ENCODE measurements around the gene ELF1. TPM values are rescaled to one million over a fixed set of nuclear protein-coding genes. Genes with fewer than 3 reads are reported as not detected.

ELF1 gene
- total RNA-seq, 2 experiments from 2014 or later = 75.2 to 87.0 TPM

GRCh38 chr13:41019578-41020347 lies 647 bp upstream of the ELF1 start:
- Mint-ChIP-seq H3K36me3 (ENCODE audit: low read depth) (peaks cover 19% of the 10 kb centered on the region), H3K4me3 (no peak overlapping the region), H3K9me3 (ENCODE audit: low read depth) (no peaks in the 10 kb centered on the region), H3K27ac (no peak overlapping the region), H3K27me3 (no peaks in the 10 kb centered on the region), H3K4me1 (peaks cover 28% of the 10 kb centered on the region)
- CTCF ChIA-PET = interaction anchor here (0.6 to 5.6 kb wide), 14 partner anchors 9 to 98 kb away, joined by 3 to 32 read pairs (median 4); partner anchors contain the start of gene WBP4
- ATAC-seq = no peak
- POLR2A ChIA-PET = interaction anchor here (0.9 to 1.0 kb wide), 4 partner anchors 12 to 51 kb away, joined by 4 to 5 read pairs (median 5); no protein-coding TSS in a partner anchor
- DNase-seq = no peak
- intact Hi-C loops (cut with DNase I, micrococcal nuclease) = loop anchor here (1.0 to 5.0 kb wide), 7 partner anchors 15 to 357 kb away; partner anchors contain the start of genes NAA16 (in 1 of the 2), SLC25A15 (in 1 of the 2) and WBP4 (in 1 of the 2)

- ChIA-PET POLR2A (interaction anchor here (0.9 to 1.0 kb wide), 5 partner anchors 10 to 50 kb away, joined by 3 to 5 read pairs (median 5); partner anchors contain the start of gene WBP4), CTCF (interaction anchor here (0.7 to 5.6 kb wide), 14 partner anchors 7 to 943 kb away, joined by 3 to 32 read pairs (median 4); partner anchors contain the start of gene VWA8)
- H3K4me1 Mint-ChIP-seq = peaks cover 33% of the 10 kb centered on the region
- intact Hi-C loops (cut with DNase I, micrococcal nuclease) = loop anchor here (2.0 to 5.0 kb wide), 6 partner anchors 14 to 356 kb away; partner anchors contain the start of genes NAA16 (in 1 of the 2), SLC25A15 (in 1 of the 2) and WBP4 (in 1 of the 2)
- H3K36me3 Mint-ChIP-seq (ENCODE audit: low read depth) = peaks cover 25% of the 10 kb centered on the region
- DNase-seq (no peak), ATAC-seq (no peak)
- peak overlapping the region; percentile 88 for H3K4me3 Mint-ChIP-seq
- H3K27ac Mint-ChIP-seq = peak overlapping the region; percentile 95
- H3K9me3 Mint-ChIP-seq (ENCODE audit: low read depth) = no peaks in the 10 kb centered on the region
- H3K27me3 Mint-ChIP-seq = no peaks in the 10 kb centered on the region
Measured at GRCh38 chr13:41018602-41018948, 541 bp downstream of the ELF1 start.

- ATAC-seq = no peak
- H3K4me1 Mint-ChIP-seq = peaks cover 37% of the 10 kb centered on the region
- ChIA-PET POLR2A (interaction anchor here (1.0 kb wide), 1 partner anchor 43 kb away, joined by 3 read pairs; the partner anchor contains the start of gene WBP4), CTCF (interaction anchor here (0.6 to 5.6 kb wide), 10 partner anchors 9 to 73 kb away, joined by 3 to 32 read pairs (median 4); no protein-coding TSS in a partner anchor)
- H3K9me3 Mint-ChIP-seq (ENCODE audit: low read depth) = no peaks in the 10 kb centered on the region
- no peaks in the 10 kb centered on the region for H3K27me3 Mint-ChIP-seq
- intact Hi-C loops (cut with DNase I, micrococcal nuclease) = loop anchor here (1.0 to 5.0 kb wide), 9 partner anchors 13 to 356 kb away; partner anchors contain the start of genes NAA16 (in 1 of the 2), SLC25A15 (in 1 of the 2) and WBP4 (in 1 of the 2)
- H3K36me3 Mint-ChIP-seq (ENCODE audit: low read depth) = peaks cover 29% of the 10 kb centered on the region
- H3K4me3 Mint-ChIP-seq = peak overlapping the region; percentile 88
- DNase-seq = no peak
- peak overlapping the region; percentile 96 for H3K27ac Mint-ChIP-seq
Measured at GRCh38 chr13:41017817-41018601, 1.1 kb downstream of the ELF1 start.

- POLR2A ChIA-PET = no interaction called here
- peak; percentile 50 for DNase-seq
- Mint-ChIP-seq H3K27me3 (no peaks in the 10 kb centered on the region), H3K4me1 (peaks cover 41% of the 10 kb centered on the region), H3K4me3 (peak overlapping the region; percentile 88), H3K9me3 (ENCODE audit: low read depth) (no peaks in the 10 kb centered on the region), H3K36me3 (ENCODE audit: low read depth) (peaks cover 32% of the 10 kb centered on the region), H3K27ac (peak overlapping the region; percentile 96)
- intact Hi-C loops (cut with DNase I, micrococcal nuclease) = loop anchor here (1.0 to 5.0 kb wide), 7 partner anchors 33 to 355 kb away; partner anchors contain the start of genes NAA16 (in 1 of the 2) and SLC25A15 (in 1 of the 2)
- ATAC-seq = peak; percentile 20
- CTCF ChIA-PET = interaction anchor here (0.6 to 5.6 kb wide), 7 partner anchors 9 to 49 kb away, joined by 3 to 32 read pairs (median 3); no protein-coding TSS in a partner anchor
Measured at GRCh38 chr13:41017159-41017558, 2.0 kb downstream of the ELF1 start.

GRCh38 chr13:41015920-41016319 lies 3.2 kb downstream of the ELF1 start:
- Mint-ChIP-seq H3K9me3 (ENCODE audit: low read depth) (no peaks in the 10 kb centered on the region), H3K36me3 (ENCODE audit: low read depth) (peaks cover 42% of the 10 kb centered on the region), H3K27ac (peak overlapping the region; percentile 95), H3K4me3 (peak overlapping the region; percentile 88), H3K4me1 (peaks cover 44% of the 10 kb centered on the region), H3K27me3 (no peaks in the 10 kb centered on the region)
- ATAC-seq = no peak
- ChIA-PET CTCF (interaction anchor here (0.7 to 5.6 kb wide), 3 partner anchors 38 to 94 kb away, joined by 3 to 32 read pairs (median 3); no protein-coding TSS in a partner anchor), POLR2A (no interaction called here)
- DNase-seq = no peak
- intact Hi-C loops (cut with DNase I, micrococcal nuclease) = loop anchor here (1.0 to 5.0 kb wide), 7 partner anchors 8 to 354 kb away; partner anchors contain the start of genes NAA16 (in 1 of the 2) and SLC25A15 (in 1 of the 2)

- Mint-ChIP-seq H3K27ac (peak overlapping the region; percentile 95), H3K4me1 (peaks cover 47% of the 10 kb centered on the region), H3K36me3 (ENCODE audit: low read depth) (peaks cover 43% of the 10 kb centered on the region), H3K27me3 (no peaks in the 10 kb centered on the region), H3K9me3 (ENCODE audit: low read depth) (no peaks in the 10 kb centered on the region), H3K4me3 (peak overlapping the region; percentile 47)
- peak; percentile 85 for ATAC-seq
- ChIA-PET POLR2A (interaction anchor here (0.5 to 1.2 kb wide), 3 partner anchors 47 to 95 kb away, joined by 3 to 7 read pairs (median 4); partner anchors contain the start of gene WBP4), CTCF (interaction anchor here (0.7 to 4.7 kb wide), 11 partner anchors 9 to 904 kb away, joined by 3 to 24 read pairs (median 6); no protein-coding TSS in a partner anchor)
- intact Hi-C loops (cut with DNase I, micrococcal nuclease) = loop anchor here in 1 of 2 experiments (2.0 kb wide), 1 partner anchor 39 kb away; no protein-coding TSS in a partner anchor
- no peak for DNase-seq
Measured at GRCh38 chr13:41013835-41014234, 5.3 kb downstream of the ELF1 start.

- Mint-ChIP-seq H3K4me3 (no peak overlapping the region), H3K9me3 (ENCODE audit: low read depth) (no peaks in the 10 kb centered on the region), H3K27ac (no peak overlapping the region), H3K27me3 (no peaks in the 10 kb centered on the region), H3K4me1 (peaks cover 60% of the 10 kb centered on the region), H3K36me3 (ENCODE audit: low read depth) (peaks cover 41% of the 10 kb centered on the region)
- intact Hi-C loops (cut with DNase I, micrococcal nuclease) = no loop called here
- ATAC-seq = no peak
- POLR2A ChIA-PET = interaction anchor here (0.5 to 0.8 kb wide), 3 partner anchors 56 to 998 kb away, joined by 3 to 7 read pairs (median 5); no protein-coding TSS in a partner anchor
- no peak for DNase-seq
- CTCF ChIA-PET = interaction anchor here (0.6 to 4.7 kb wide), 6 partner anchors 10 to 222 kb away, joined by 3 to 24 read pairs (median 4); no protein-coding TSS in a partner anchor
Measured at GRCh38 chr13:41012536-41012935, 6.6 kb downstream of the ELF1 start.

- POLR2A ChIA-PET = interaction anchor here (1.2 kb wide), 1 partner anchor 33 kb away, joined by 4 read pairs; no protein-coding TSS in a partner anchor
- CTCF ChIA-PET = interaction anchor here (0.6 to 4.7 kb wide), 8 partner anchors 8 to 221 kb away, joined by 3 to 24 read pairs (median 4); partner anchors contain the start of gene ELF1
- Mint-ChIP-seq H3K4me1 (peaks cover 68% of the 10 kb centered on the region), H3K27ac (peak overlapping the region; percentile 37), H3K4me3 (no peak overlapping the region), H3K9me3 (ENCODE audit: low read depth) (no peaks in the 10 kb centered on the region), H3K36me3 (ENCODE audit: low read depth) (peaks cover 34% of the 10 kb centered on the region), H3K27me3 (no peaks in the 10 kb centered on the region)
- ATAC-seq = no peak
- intact Hi-C loops (cut with DNase I, micrococcal nuclease) = no loop called here
- no peak for DNase-seq
Measured at GRCh38 chr13:41011382-41011956, 7.6 kb downstream of the ELF1 start.

GRCh38 chr13:41008349-41008980 lies 10.7 kb downstream of the ELF1 start:
- ChIA-PET CTCF (interaction anchor here (0.6 to 1.7 kb wide), 6 partner anchors 9 to 207 kb away, joined by 3 to 7 read pairs (median 3); no protein-coding TSS in a partner anchor), POLR2A (interaction anchor here (1.0 kb wide), 1 partner anchor 11 kb away, joined by 4 read pairs; the partner anchor contains the start of gene ELF1)
- ATAC-seq (peak; percentile 74), DNase-seq (no peak)
- H3K9me3 Mint-ChIP-seq (ENCODE audit: low read depth) = no peaks in the 10 kb centered on the region
- peak overlapping the region; percentile 15 for H3K4me3 Mint-ChIP-seq
- peaks cover 27% of the 10 kb centered on the region for H3K36me3 Mint-ChIP-seq (ENCODE audit: low read depth)
- H3K27me3 Mint-ChIP-seq = no peaks in the 10 kb centered on the region
- H3K27ac Mint-ChIP-seq = peak overlapping the region; percentile 81
- intact Hi-C loops (cut with DNase I, micrococcal nuclease) = loop anchor here (1.0 kb wide), 4 partner anchors 8 to 905 kb away; no protein-coding TSS in a partner anchor
- peaks cover 71% of the 10 kb centered on the region for H3K4me1 Mint-ChIP-seq

Measured in activated CD4-positive, alpha-beta T cell treated with anti-CD3 and anti-CD28 coated beads for 36 hours (primary cell).